ENCODE measurements around the gene ZFPM1.

DNA sequence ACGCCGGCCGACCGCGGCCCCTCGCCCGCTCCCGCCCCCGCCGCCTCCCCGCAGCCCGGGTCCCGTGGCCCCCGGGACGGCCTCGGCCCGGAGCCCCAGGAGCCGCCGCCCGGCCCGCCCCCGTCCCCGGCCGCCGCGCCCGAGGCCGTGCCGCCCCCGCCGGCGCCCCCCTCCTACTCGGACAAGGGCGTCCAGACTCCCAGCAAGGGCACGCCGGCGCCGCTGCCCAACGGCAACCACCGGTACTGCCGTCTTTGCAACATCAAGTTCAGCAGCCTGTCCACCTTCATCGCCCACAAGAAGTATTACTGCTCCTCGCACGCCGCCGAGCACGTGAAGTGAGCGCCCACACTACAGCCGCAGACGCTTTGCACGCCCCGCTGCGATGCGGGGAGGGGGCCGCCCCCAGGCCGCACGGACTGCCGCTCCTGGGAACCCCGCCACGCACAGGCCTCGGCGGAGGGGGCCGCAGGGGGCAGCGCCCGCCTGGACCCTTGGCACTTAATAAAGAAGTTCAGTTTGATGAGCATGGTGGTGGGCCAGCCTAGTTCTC lies 81.6 kb downstream of the ZFPM1 start:
- no peak for TF ChIP-seq RAD21 (IDR thresholded peaks at IDR 0.05; ENCODE audit: low read depth)
- no peak for TF ChIP-seq TAF1 (IDR thresholded peaks at IDR 0.05; ENCODE audit: low read depth)
- TF ChIP-seq EGR1 (IDR thresholded peaks at IDR 0.05): no peak
- no peak for TF ChIP-seq CEBPB (IDR thresholded peaks at IDR 0.05)
- no peak for TF ChIP-seq TEAD4 (IDR thresholded peaks at IDR 0.05)
- TF ChIP-seq, protein P1, sequence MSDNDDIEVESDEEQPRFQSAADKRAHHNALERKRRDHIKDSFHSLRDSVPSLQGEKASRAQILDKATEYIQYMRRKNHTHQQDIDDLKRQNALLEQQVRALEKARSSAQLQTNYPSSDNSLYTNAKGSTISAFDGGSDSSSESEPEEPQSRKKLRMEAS (IDR thresholded peaks at IDR 0.05): peak; percentile 85
- TF ChIP-seq EP300 (IDR thresholded peaks at IDR 0.05; ENCODE audit: borderline replicate concordance): no peak
- TF ChIP-seq REST (IDR thresholded peaks at IDR 0.05; ENCODE audit: low read depth): no peak
- TF ChIP-seq TCF12 (IDR thresholded peaks at IDR 0.05; ENCODE audit: low read depth): no peak
- no peak for TF ChIP-seq NFIC (IDR thresholded peaks at IDR 0.05)
- no peak for TF ChIP-seq CREB1 (IDR thresholded peaks at IDR 0.05; ENCODE audit: low read depth)
- TF ChIP-seq FOXM1 (IDR thresholded peaks at IDR 0.05; ENCODE audit: borderline replicate concordance, low read depth): no peak
